Glutamatergic neuron (in vitro differentiated cells): ENCODE results near the gene FRMD1. TPM values are rescaled to one million over a fixed set of nuclear protein-coding genes. Genes with fewer than 3 reads are reported as not detected.
A peak's percentile ranks its signal among the peaks of the same experiment; 100 is the strongest.

Source experiments
- DNase-seq: peaks from one replicate; pipeline ENCODE4 v3.0.0; 2022
- H3K27ac Mint-ChIP-seq: one replicate; pipeline ENCODE4 v1.8.0; 2020; ENCODE audit warnings: mild to moderate bottlenecking, mixed read lengths, inconsistent platforms; ENCODE audit not compliant: unreplicated experiment
- H3K27me3 Mint-ChIP-seq: one replicate; pipeline ENCODE4 v1.8.0; 2020; ENCODE audit warnings: mild to moderate bottlenecking, moderate library complexity, mixed read lengths, inconsistent platforms; ENCODE audit not compliant: unreplicated experiment
- H3K36me3 Mint-ChIP-seq: one replicate; pipeline ENCODE4 v1.8.0; 2020; ENCODE audit warnings: mild to moderate bottlenecking, mixed read lengths, inconsistent platforms; ENCODE audit not compliant: unreplicated experiment
- H3K4me1 Mint-ChIP-seq: one replicate; pipeline ENCODE4 v1.8.0; 2020; ENCODE audit warnings: mild to moderate bottlenecking, low read depth, mixed read lengths, inconsistent platforms; ENCODE audit not compliant: unreplicated experiment
- H3K4me3 Mint-ChIP-seq: one replicate; pipeline ENCODE4 v1.8.0; 2020; ENCODE audit warnings: mild to moderate bottlenecking, mixed read lengths, inconsistent platforms; ENCODE audit not compliant: unreplicated experiment
- H3K9me3 Mint-ChIP-seq: one replicate; pipeline ENCODE4 v1.8.0; 2020; ENCODE audit warnings: mild to moderate bottlenecking, moderate library complexity, mixed read lengths, inconsistent platforms; ENCODE audit not compliant: unreplicated experiment
- CTCF ChIP-seq: fragments of 200-600 bp; sonication (generic); IDR thresholded peaks from one replicate; pipeline ENCODE4 v1.5.0; 2021; ENCODE audit not compliant: partially characterized antibody, unreplicated experiment
- total RNA-seq: library from RNA; stranded (reverse); fragmentation: NEBNext Ultra II Directional; extraction: Animal tissue kit (Norgen Biotek cat#: 25700); gene quantifications from one replicate; pipeline ENCODE4 v1.2.1, GENCODE V29; 2021; ENCODE audit not compliant: unreplicated experiment

The FRMD1 gene
- total RNA-seq, 1 donor from 2014 or later: not detected

GRCh38 chr6:168099201-168100010 lies 20.4 kb upstream of the FRMD1 start:
- Mint-ChIP-seq H3K36me3 (no peaks in the 10 kb centered on the region), H3K27ac (no peak overlapping the region), H3K27me3 (peaks cover 18% of the 10 kb centered on the region), H3K4me1 (peaks cover 13% of the 10 kb centered on the region), H3K9me3 (peaks cover 12% of the 10 kb centered on the region), H3K4me3 (no peak overlapping the region)
- no peak for TF ChIP-seq CTCF
- no peak for DNase-seq

- no peak for DNase-seq
- Mint-ChIP-seq H3K27ac (no peak overlapping the region), H3K9me3 (peaks cover 12% of the 10 kb centered on the region), H3K36me3 (no peaks in the 10 kb centered on the region), H3K4me1 (peaks cover 7% of the 10 kb centered on the region), H3K27me3 (peaks cover 15% of the 10 kb centered on the region), H3K4me3 (no peak overlapping the region)
- no peak for TF ChIP-seq CTCF
Observed at GRCh38 chr6:168098431-168098861, 19.4 kb upstream of the FRMD1 start.

- Mint-ChIP-seq H3K9me3 (peaks cover 8% of the 10 kb centered on the region), H3K4me3 (no peak overlapping the region), H3K27me3 (peaks cover 13% of the 10 kb centered on the region), H3K4me1 (peaks cover 6% of the 10 kb centered on the region), H3K36me3 (no peaks in the 10 kb centered on the region), H3K27ac (no peak overlapping the region)
- no peak for TF ChIP-seq CTCF
- DNase-seq: peak; percentile 1
Observed at GRCh38 chr6:168097621-168098430, 18.8 kb upstream of the FRMD1 start.

DNA sequence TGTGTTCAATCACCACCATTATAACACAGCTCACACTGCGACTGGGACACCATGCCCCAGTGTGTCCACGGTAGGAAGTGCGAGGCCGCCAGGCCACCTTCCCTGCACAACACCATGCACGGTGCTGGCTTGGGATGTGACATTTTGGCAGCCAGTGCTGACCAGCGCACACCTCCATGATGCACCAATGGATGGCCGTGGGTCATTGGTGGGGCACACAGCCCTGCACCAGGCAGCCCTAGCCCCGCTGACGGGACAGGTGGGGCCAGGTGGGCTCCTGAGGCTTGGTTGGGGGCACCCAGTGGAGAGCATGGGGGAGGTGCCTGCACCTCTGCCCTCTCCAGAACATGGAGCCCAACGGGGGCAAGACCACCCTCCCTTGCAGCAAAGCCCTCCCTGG lies 18.2 kb upstream of the FRMD1 start:
- Mint-ChIP-seq H3K27me3 (peaks cover 12% of the 10 kb centered on the region), H3K36me3 (peaks cover under 1% of the 10 kb centered on the region), H3K4me3 (no peak overlapping the region), H3K27ac (no peak overlapping the region), H3K9me3 (peaks cover 5% of the 10 kb centered on the region), H3K4me1 (peaks cover 2% of the 10 kb centered on the region)
- TF ChIP-seq CTCF: no peak
- peak; percentile 6 for DNase-seq
